HG03439 (cell line): ENCODE data around the gene WBP1.
A peak's percentile ranks its signal among the peaks of the same experiment; 100 is the strongest.
"Not testable (repeated sequence)": the region's sequence is repeated elsewhere in the genome, so short reads cannot be mapped to it uniquely, and the experiment has no call there.

Experiments
- ATAC-seq: cut with Tn5 transposase; IDR thresholded peaks from one replicate; pipeline ENCODE4 v1.9.1; 2021; ENCODE audit warnings: mild to moderate bottlenecking, moderate library complexity; ENCODE audit not compliant: unreplicated experiment

The WBP1 gene

DNA sequence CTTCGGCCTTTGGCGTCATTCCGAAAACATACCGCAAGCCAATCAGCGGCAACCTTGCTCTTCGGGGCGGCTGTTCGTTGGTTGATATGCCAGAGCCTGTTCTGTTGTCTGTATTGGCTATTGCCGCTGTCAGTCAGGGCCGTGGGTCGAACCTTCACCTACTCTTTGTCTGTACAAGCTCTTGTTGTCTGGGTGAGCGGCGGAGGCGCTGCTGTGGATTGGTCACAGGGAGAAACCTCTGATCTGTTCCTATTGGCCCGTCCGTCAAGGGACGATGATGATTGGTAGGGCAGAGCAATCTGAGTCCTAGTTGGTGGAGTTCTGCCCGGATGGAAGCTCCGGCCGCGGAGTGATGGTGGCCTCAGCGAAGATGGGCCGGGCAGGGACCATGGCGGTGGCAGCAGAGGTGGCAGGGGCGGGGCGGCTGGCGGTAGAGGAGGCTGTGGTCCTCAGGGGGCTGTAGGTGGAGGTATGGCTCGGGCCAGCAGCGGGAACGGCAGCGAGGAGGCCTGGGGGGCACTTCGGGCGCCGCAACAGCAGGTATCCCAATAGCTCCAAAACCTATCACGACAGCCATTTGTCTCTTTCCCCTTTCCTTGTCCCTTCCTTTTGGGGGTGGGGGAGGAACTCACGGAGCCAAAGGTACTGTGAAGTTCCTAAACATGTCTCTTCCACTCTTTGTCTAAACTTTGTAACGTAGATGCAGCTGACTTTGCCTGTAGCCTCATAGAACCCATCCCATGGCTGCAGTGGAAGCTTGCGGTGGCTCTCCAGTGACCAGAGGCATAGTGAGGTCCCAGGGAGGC is at the start of gene WBP1:
Gene WBP1 (plus strand): TSS at position 307 of the 806 bp plus-strand sequence. CDS start 165 bp downstream, at position 472.
- peak; percentile 85 for ATAC-seq

DNA sequence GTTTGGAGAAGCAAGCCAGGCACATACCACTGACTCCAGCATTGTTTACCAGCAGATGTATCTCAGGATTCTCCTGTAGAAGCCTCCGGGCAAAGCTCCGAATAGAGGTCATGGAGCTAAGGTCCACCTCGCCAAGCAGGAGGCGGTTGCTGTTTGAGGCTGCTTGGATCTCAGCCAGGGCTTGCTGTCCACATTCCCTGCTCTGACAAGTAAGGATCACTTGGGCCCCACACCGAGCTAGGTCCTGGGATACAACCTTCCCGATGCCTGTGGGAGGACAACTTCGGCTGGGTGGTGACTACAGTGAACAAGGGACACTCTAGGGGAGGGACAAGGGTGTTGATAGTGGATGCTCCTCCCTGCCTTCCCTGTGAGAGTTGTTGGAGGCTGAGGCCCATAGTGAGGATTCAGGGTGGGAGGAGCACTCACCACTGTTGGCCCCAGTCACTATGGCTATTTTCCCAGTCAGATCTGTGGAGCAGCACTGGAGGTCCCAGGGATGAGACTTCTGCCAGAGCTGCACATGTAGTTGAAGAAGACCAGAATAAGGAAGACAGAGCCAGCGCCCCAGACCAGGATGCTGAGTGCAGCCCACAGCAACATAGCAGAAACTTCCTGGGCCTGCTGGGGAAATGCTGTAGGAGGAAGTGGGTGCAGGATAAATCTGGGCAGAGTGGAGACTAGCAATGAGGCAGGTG is 45.1 kb upstream of the WBP1 start:
- no peak for ATAC-seq

DNA sequence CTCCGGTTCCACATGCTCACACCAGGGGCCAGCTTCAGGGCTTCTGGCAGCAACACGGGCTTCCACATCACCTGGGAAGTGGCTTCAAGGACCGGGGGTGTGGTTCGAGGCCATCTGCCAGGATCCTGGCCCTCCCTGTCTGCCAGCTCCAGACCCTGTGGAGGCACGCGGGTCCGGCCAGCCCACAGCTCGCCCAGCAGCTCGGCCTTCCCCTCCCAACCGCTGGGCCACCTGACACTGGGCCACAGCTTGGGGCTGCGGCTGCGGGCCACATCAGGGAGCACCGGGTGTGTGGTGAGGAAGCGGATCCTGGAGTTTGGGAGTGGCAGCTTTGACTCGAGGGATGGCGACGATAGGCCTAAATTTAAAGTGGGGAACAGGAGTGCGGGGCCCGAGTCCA is 43.8 kb upstream of the WBP1 start:
- no peak for ATAC-seq

DNA sequence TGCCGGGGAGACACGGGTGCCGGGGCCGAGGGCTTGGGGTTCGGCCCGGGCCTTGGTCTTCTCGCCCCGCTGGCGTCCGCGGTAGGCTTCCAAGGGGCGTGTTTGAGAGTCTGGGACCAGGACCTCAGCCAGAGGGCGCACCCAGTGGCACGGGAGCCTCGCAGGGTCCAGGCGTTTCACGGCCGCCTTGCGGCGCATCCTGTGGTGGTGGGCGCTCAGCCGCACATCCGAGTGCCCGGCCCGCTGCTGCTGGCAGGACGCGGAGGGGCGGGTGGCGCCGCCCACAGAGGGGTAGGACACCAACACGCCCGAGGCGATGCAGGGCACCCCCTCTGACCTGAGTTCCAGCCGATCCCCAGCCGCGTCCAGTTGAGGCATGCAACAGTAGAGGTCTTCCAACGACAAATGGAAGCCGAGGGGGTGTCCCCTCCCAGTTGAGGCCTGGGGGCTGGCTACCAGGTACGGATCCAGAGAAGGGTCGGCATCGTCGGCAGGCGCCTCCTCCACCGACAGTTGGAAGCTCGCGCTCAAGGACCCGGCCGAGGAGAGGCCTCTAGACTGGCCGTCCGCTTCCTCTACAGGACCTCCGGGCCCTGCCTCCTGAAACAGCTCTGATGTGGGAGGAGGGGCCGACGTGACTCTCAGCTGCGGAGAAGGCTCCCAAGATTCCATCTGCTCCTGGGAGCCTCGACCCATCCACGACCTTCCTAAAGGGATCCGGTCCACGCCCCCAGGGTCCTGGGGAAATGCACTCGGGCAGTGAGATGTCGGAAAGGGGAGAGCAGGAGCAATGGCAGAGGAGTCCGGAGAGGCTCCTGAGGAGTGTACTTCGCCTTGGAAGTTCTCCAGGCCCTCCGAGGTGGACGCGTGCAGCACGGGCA is 43.1 kb upstream of the WBP1 start:
- ATAC-seq = no peak

DNA sequence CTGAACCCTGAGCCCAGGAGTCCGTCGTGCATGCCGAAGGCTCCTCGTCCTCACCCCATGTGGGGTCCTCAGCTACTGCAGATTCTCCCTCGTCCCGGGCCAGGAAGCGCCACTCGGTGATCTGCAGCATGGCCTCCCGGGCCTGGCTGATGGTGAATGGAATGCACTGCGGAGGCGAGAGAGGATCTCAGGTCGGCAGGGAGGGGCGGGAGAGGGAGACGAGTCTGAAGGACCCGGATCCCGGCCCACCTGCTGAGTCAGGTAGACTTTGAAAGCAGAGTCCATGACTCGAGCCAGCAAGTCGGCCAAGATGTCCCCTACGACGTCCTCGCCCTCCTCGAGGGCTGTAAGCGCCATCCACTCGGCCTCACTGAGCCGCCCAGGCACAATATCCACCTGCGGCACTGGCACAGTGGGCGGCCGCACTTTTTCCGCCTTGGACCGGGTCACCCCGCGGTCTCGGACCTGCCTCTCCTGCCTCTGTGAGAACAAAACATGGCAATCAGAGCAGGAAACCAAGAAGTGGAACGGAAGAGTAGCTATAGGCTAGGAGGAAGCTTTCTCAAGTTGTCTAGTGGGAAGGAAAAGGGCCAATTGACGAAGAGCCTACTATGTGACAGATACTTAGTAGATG is 42.4 kb upstream of the WBP1 start:
- ATAC-seq = no peak

DNA sequence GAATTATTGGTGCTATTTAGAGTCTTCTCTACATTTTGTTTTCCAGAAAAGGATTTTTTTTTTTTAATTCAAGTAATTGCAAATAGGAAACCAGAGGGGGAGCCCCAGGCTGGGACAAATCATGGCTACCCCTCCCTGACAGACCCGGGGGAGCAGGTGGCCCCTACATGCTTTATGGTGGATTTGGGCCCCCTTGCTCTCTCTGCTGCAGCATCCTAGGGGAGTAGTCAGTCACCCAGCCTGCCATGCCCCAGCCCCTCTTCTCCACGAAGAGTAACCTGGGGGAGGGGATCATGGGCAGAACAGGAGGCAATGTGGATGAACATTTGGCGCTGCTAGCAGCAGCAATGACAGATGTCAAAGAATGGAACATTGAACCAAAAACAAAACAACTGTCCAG is 41.5 kb upstream of the WBP1 start:
- ATAC-seq = no peak

DNA sequence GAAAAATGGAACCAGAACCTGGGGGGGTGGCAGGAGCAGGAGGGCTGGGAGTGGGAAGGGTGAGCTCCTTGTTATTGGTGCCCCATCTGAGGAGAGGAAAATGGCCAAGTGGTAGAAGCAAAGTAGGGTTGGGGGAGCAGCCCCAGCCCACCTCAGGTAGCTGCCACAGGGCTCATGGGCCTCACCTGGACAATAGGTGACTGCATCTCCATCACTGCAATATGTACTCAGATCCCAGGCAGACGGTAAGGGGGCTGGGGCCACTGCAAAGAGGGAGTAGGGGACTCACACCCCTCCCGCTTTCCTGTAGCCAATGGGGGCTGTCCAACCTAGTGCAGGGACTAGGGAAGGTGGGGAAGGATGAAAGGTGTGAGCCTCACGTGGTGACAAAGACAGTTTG is 41.0 kb upstream of the WBP1 start:
- no peak for ATAC-seq

DNA sequence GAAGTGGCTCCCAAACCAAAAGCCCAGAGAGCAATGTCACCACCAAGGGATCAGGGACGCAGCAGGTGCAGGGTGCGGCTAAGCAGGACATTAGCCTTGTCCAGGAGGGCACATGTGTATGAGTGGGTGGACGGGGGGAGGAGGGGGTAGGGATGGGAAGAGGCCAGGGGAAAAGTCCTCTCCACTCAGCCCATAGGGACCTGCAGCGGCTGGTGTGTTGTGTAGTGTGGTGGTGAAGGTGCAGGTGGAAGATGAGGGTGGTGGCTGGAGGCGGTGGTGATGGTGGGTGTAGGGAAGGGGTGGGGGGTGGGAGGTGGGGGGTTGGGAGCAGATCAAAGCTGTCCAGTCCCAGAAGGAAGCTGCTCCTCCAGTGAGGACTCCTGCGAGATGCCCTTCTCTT is 40.5 kb upstream of the WBP1 start:
- ATAC-seq = no peak

DNA sequence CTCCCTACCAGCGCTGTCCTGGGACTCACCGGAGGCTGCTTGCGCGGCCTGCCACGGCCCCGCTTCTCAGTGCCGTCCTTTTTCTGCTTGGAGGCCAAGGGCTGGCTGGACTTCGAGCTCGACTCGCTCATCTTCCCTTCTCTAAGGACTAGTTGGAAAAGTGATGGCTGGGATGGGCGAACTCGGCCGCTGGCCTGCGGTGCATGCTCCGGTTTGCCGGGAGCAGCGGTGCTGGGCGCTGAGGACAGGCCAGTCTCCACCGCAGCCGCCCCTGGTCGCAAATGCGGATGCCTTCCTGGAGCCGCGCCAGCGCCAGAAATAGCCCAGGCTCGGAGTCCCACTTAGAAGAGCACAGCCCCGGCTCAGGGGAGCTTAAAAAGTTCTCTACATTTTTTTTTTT is 39.9 kb upstream of the WBP1 start:
- no peak for ATAC-seq

DNA sequence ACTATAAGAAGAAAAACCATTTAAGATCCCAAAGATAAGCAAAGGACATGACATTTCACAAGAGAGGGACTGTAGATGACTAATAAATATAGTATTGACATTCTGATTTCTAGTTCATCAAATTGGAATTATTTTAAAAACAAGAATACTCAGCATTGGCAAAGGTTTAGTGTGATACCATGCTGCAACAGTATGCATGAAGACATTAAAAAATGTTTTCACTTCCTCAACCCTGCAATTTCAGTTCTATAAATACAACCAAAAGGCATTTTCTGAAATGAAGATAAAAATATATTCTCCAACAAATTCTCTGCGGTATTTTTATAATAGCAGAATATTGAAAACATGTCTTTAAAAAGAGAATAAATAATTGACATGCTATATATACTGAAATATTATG is 38.9 kb upstream of the WBP1 start:
- ATAC-seq = no peak

DNA sequence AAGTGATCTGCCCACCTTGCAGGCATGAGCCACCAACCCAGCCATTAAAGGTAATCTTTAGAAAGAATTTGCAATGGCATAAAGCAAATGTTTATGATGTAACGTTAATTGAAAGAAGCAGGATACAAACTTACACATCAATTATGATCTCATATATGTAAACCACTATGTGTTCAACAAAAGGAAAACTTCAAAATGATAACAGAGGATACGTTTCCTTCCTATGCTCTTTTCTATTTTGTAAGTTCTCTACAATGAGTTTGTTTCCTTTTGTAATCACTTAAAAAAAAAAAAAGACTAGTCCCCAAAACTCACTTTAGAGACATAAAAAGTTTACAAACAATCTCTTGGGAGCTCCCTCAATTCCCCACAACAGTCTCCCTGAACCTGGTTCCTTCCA is 38.2 kb upstream of the WBP1 start:
- ATAC-seq = no peak

DNA sequence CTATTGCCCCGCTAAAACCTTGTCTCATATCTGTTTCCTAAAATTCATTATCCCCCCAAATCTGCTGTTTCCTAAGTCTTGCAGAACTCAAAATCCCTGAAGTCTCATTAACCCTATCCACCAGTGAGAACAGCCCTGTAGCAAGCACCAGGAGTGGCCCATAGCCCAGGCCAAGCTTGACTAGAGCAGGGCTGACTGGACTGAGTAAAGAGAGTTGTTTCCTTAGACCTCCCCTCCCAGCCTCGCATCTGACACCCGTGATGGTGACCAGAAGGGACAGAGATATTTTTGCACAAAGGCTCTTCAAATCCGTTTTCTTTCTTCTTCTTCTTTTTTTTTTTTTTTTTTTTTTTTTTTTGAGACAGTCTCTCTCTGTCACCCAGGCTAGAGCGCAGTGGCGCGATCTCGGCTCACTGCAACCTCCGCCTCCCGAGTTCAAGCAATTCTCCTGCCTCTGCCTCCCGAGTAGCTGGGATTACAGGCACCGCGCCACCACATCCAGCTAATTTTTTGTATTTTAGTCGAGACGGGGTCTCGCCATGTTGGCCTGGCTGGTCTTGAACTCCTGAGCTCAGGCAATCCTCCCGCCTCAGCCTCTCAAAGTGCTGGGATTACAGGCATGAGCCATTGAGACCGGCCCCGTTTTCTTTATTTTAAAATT is 37.7 kb upstream of the WBP1 start:
- ATAC-seq = not testable (repeated sequence)

DNA sequence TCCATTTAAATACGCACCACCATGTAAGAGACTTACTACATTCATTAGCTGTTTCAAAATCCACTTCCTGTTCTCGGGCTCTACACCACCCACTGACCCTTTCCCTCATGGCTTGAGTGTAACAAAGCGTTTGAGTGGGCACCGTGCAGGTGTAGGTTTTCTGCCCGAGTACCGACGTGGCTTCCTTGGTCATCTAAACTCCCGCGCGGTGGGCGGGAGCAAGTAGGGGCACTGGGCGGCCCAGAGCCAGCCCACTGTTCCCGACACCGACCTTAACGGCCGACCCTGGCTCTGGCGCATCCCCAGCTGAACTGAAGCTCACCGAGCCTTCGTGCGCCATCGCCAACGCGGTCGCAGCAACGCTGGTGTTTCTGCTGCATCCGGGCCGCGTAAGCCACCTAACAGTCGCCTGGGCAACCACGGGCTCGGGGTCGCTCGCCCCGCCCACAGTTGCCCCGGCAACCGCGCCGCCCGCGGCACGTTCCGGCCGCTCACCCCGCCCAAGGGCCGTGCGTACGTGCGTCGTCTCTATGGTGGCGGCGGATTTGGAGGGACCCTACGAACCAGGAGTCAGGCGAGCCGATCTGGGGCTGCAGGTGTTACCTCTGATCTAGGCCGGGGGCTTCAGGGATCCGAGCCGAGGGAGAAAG is 36.9 kb upstream of the WBP1 start, which contains the start of the genes C2orf81 and WDR54:
Gene C2orf81 (minus strand): TSS at position 399 of the 650 bp plus-strand sequence. CDS start 59 bp downstream, at position 340.
Gene WDR54 (plus strand): TSS at position 510 of the 650 bp plus-strand sequence. CDS start 424 bp downstream, outside the sequence.
- ATAC-seq = peak; percentile 93

DNA sequence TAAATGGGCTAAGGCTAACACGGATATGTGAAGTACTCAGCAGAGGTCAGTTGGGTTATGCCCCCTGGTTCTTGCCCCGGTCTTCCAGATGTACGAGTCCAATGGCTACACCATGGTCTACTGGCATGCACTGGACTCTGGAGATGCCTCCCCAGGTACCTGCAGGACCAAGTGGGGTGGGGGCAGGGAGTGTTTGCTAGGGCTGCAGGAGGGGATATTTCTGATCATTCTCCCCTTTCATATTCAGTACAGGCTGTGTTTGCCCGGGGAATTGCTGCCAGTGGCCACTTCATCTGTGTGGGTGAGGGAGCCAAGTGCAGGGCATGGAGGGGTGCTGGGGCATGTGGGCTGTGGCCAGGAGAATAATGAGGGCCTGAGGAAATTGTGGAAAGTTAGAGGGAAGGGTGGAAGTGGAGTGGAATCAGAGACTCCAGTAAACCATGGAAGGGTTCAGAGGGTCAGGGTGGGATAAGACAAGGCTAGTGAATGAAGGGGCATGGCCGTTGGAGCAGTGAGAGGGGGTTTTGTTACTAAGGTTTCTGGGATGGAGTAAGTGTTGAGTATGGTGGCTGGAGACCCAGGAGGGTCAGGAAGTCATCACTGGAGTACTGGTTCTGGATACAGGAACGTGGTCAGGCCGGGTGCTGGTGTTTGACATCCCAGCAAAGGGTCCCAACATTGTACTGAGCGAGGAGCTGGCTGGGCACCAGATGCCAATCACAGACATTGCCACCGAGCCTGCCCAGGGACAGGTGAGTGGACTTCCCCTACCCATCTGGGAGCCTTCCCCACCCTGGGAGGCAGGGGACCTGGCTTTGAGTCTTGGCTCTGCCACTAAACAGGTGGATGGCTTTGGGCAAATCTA is 34.8 kb upstream of the WBP1 start:
- no peak for ATAC-seq

DNA sequence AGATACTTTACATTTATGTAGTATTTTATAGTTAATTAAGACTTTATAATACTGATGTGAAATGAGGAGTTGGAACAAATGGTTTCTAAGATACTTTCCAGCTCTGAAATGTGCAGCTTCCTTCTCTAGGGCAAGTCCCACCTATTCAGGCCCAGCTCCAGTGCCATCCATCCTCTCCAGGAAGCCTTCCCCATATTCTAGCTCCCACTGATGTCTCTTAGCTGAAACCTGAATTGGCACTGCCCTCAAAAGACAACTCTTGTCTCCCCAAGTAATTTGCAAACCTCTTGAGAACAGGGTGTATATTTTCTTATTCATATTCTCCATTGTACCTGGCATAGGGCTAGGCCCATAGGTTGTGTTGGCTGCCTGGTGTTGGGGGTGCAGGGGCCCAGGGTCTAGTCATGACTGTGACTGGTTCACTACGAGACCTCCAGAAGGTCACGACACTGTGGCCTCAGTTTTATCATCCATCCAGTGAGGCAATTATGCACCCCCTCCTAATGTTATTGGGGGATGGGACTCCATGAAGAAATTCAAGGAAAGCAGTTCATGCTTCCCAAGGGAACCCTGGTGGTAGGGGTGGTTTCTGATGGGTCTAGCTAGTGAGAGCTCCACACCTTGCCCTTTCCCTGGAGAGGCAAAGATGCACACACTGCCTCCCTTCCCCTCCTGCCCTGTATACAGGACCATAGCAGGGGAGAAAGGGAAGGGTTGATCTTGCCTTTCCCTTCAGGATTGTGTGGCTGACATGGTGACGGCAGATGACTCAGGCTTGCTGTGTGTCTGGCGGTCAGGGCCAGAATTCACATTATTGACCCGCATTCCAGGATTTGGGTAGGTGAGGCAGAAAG is 33.9 kb upstream of the WBP1 start:
- ATAC-seq = no peak

DNA sequence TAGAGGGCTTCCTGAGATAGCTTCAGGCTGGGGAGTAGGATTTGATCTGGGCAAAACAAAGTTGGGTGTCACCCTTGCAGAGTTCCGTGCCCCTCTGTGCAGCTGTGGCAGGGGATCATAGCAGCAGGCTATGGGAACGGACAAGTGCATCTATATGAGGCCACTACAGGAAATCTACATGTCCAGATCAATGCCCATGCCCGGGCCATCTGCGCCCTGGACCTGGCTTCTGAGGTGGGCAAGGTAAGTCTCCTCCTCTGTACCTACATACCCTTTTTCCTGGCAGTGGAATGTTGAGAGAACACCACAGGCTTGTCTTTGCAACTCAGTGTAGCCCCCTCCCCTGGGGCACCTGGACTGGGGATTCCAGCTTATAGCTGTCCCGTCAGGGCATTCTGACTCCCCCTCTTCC is 33.2 kb upstream of the WBP1 start:
- ATAC-seq = no peak

DNA sequence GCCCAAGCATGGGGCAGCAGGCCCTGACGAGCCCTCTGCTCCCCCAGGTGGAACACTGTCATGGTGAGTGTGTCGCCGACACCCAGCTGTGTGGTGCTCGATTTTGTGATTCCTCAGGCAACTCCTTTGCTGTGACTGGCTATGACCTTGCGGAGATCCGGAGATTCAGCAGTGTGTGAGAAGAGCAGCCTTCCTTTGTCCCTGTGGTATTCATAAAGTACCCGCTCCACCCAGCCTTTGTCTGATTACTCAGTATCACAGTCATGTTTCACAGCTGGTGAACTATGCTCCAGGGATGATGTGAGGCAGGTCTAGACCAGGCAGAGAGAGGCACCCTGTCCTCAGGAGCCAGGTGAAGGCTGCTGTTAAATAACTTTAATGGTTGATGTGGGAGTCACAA is 32.7 kb upstream of the WBP1 start:
- no peak for ATAC-seq
